CD4-positive, alpha-beta T cell (primary cell): ENCODE data around the gene SETD3. TPM values are rescaled to one million over a fixed set of nuclear protein-coding genes. Genes with fewer than 3 reads are reported as not detected.

Experiments used
- ATAC-seq: fragments of 200-7000 bp; cut with Tn5 transposase; one replicate; pipeline ENCODE4 v1.10.0; 2022; ENCODE audit warnings: mild to moderate bottlenecking; ENCODE audit not compliant: poor library complexity
- CTCF ChIA-PET: fragments of 350-600 bp; sonication (Branson Sonifier 250); formaldehyde crosslinking; loops from one replicate; lab custom pipeline; 2021; ENCODE audit warnings: antibody characterized with exemption, inconsistent platforms; lab: Charles Lee
- POLR2A ChIA-PET: fragments of 350-600 bp; sonication (Branson Sonifier 250); formaldehyde crosslinking; loops from one replicate; lab custom pipeline; 2021; ENCODE audit warnings: antibody characterized with exemption, inconsistent platforms; lab: Charles Lee
- DNase-seq, 14 experiments: peaks; one replicate each; pipeline ENCODE4 v3.0.0-alpha.2; 2013 to 2020; ENCODE audit warnings: mixed read lengths in 2 of 14
- H3K27ac ChIP-seq, 2 donors: one replicate each; pipeline versions ENCODE4 v1.5.1 to v1.7.0; 2013; ENCODE audit warnings: low read length in 2 of 2, low read depth in 1 of 2, mild to moderate bottlenecking in 1 of 2
- H3K27me3 ChIP-seq, 2 experiments: 1 replicate in 1 of 2; 2 replicates in 1 of 2; pipeline versions ENCODE4 v1.6.1 to v1.7.0; 2013; ENCODE audit warnings: low read length in 2 of 2, control low read depth in 1 of 2, mild to moderate bottlenecking in 1 of 2, moderate library complexity in 1 of 2; ENCODE audit not compliant: insufficient read depth in 2 of 2, control insufficient read depth in 1 of 2
- H3K36me3 ChIP-seq: one replicate; pipeline ENCODE4 v1.6.1; 2013; ENCODE audit warnings: low read length, control low read depth; ENCODE audit not compliant: insufficient read depth
- H3K4me1 ChIP-seq: one replicate; pipeline ENCODE4 v1.6.1; 2013; ENCODE audit warnings: low read length, control low read depth; ENCODE audit not compliant: insufficient read depth
- H3K4me3 ChIP-seq: one replicate; pipeline ENCODE4 v1.5.1; 2013; ENCODE audit warnings: mild to moderate bottlenecking, low read length, moderate library complexity
- H3K9me3 ChIP-seq, 2 experiments: 1 replicate in 1 of 2; 2 replicates in 1 of 2; pipeline versions ENCODE4 v1.6.1 to v1.7.0; 2013; ENCODE audit warnings: low read length in 2 of 2, mild to moderate bottlenecking in 2 of 2, control low read depth in 1 of 2, moderate library complexity in 1 of 2; ENCODE audit not compliant: control insufficient read depth in 1 of 2, insufficient read depth in 1 of 2
- H3K27ac Mint-ChIP-seq: one replicate; pipeline ENCODE4 v1.8.0; 2020; ENCODE audit warnings: mixed read lengths
- H3K27me3 Mint-ChIP-seq: one replicate; pipeline ENCODE4 v1.8.0; 2021; ENCODE audit warnings: mixed read lengths
- H3K36me3 Mint-ChIP-seq: one replicate; pipeline ENCODE4 v1.8.0; 2021; ENCODE audit warnings: low read depth, mixed read lengths
- H3K4me1 Mint-ChIP-seq: one replicate; pipeline ENCODE4 v1.8.0; 2021; ENCODE audit warnings: low read depth, mixed read lengths
- H3K4me3 Mint-ChIP-seq: one replicate; pipeline ENCODE4 v1.8.0; 2020; ENCODE audit warnings: mild to moderate bottlenecking, mixed read lengths
- H3K9me3 Mint-ChIP-seq: one replicate; pipeline ENCODE4 v1.8.0; 2020; ENCODE audit warnings: mixed read lengths
- CTCF ChIP-seq: fragments of 200-600 bp; IDR thresholded peaks from one replicate; pipeline ENCODE4 v1.8.0; 2022; ENCODE audit warnings: antibody characterized with exemption, mild to moderate bottlenecking
- intact Hi-C, 2 experiments: fragments of 100-400 bp; cut with DNase I in 1 of 2; cut with micrococcal nuclease in 1 of 2; formaldehyde crosslinking; loops; one replicate each; pipeline versions ENCODE4 v1.15.1 to v1.9.0; 2023 to 2025; cut with DNase I, micrococcal nuclease
- total RNA-seq, 174 experiments: library from RNA in 2 of 174; stranded (reverse) in 2 of 174; gene quantifications; one replicate each; pipeline ENCODE4 v1.2.3 and lab custom pipeline; 2021 to 2026

The SETD3 gene
- total RNA-seq, 2 experiments from 2014 or later, result 46.1 to 51.4 TPM

DNA sequence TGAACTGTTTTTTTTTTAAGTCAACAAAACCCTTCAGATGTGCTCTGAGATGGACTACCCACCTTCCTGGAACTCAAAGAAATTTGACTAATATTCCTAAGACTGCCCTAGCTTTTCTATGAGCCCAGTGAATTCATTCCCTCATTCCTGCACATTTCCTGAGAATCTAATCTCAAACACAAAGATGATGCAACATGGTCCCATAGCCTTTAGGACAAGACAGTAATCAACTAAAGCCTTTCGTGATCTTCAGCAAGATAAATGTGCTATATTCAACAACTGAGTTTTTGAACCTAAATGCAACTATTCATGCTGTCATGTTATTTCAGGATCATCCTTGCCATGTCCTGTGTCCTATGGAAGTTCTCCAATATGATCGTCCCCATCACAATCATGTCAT lies 5.0 kb downstream of the SETD3 start:
- H3K36me3 ChIP-seq, result no peaks in the 10 kb centered on the region
- no peaks in the 10 kb centered on the region for H3K27me3 Mint-ChIP-seq
- peaks cover 16% of the 10 kb centered on the region for H3K4me1 ChIP-seq
- H3K9me3 Mint-ChIP-seq, result no peaks in the 10 kb centered on the region
- TF ChIP-seq CTCF, result no peak
- no peaks in the 10 kb centered on the region for H3K9me3 ChIP-seq
- no peak overlapping the region for H3K27ac ChIP-seq
- ATAC-seq (no peak), DNase-seq (no peak)
- H3K27me3 ChIP-seq, result no peaks in the 10 kb centered on the region
- H3K4me3 ChIP-seq, result no peak overlapping the region
- no peak overlapping the region for H3K27ac Mint-ChIP-seq
- H3K4me3 Mint-ChIP-seq, result no peak overlapping the region
- H3K36me3 Mint-ChIP-seq, result peaks cover 14% of the 10 kb centered on the region
- ChIA-PET POLR2A (interaction anchor here (1.1 kb wide), 1 partner anchor 8 kb away, joined by 3 read pairs; no protein-coding TSS in a partner anchor), CTCF (no interaction called here)
- peaks cover 55% of the 10 kb centered on the region for H3K4me1 Mint-ChIP-seq
- intact Hi-C loops, result no loop called here

- no peaks in the 10 kb centered on the region for H3K9me3 ChIP-seq
- Mint-ChIP-seq H3K27me3 (no peaks in the 10 kb centered on the region), H3K9me3 (no peaks in the 10 kb centered on the region), H3K4me1 (peaks cover 57% of the 10 kb centered on the region), H3K36me3 (peaks cover 14% of the 10 kb centered on the region), H3K27ac (no peak overlapping the region), H3K4me3 (no peak overlapping the region)
- ChIA-PET POLR2A (no interaction called here), CTCF (no interaction called here)
- H3K4me1 ChIP-seq, result peaks cover 16% of the 10 kb centered on the region
- no peaks in the 10 kb centered on the region for H3K36me3 ChIP-seq
- H3K27ac ChIP-seq, result no peak overlapping the region
- H3K27me3 ChIP-seq, result no peaks in the 10 kb centered on the region
- ATAC-seq (no peak), DNase-seq (no peak)
- TF ChIP-seq CTCF, result no peak
- intact Hi-C loops, result no loop called here
- H3K4me3 ChIP-seq, result no peak overlapping the region
These were observed 5.5 kb downstream of the SETD3 start for GRCh38 chr14:99475179-99475578.

DNA sequence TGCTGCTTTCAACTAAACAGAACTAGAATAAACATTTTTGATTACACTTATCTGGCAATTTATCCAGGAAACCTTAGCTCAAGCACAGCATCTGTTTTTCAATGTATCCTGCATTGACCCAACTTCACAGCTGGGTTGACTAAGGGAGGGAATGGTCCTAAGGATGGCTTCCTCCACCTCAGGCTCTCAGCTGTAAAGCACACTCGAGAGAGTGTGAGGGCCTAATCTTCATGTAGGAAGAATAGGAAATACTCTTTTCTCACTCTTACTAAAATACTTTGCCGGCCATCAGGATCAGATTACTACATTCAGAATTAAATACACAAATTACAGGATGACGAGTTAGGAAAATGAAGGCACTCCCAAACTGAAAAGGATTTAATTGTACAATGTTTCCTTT lies 7.2 kb downstream of the SETD3 start:
- ChIA-PET POLR2A (no interaction called here), CTCF (no interaction called here)
- H3K9me3 Mint-ChIP-seq, result no peaks in the 10 kb centered on the region
- ATAC-seq, result no peak
- peaks cover 4% of the 10 kb centered on the region for H3K4me1 ChIP-seq
- no peak overlapping the region for H3K27ac Mint-ChIP-seq
- DNase-seq, result no peak
- no peak overlapping the region for H3K27ac ChIP-seq
- H3K4me3 ChIP-seq, result no peak overlapping the region
- H3K27me3 ChIP-seq, result no peaks in the 10 kb centered on the region
- H3K27me3 Mint-ChIP-seq, result no peaks in the 10 kb centered on the region
- H3K36me3 Mint-ChIP-seq, result peaks cover 5% of the 10 kb centered on the region
- no peaks in the 10 kb centered on the region for H3K9me3 ChIP-seq
- intact Hi-C loops, result no loop called here
- H3K4me3 Mint-ChIP-seq, result no peak overlapping the region
- peaks cover 62% of the 10 kb centered on the region for H3K4me1 Mint-ChIP-seq
- H3K36me3 ChIP-seq, result no peaks in the 10 kb centered on the region
- TF ChIP-seq CTCF, result no peak
